ENCODE measurements around the gene ABCC1.
A peak's percentile ranks its signal among the peaks of the same experiment; 100 is the strongest.

Gene ABCC1

GRCh38 chr16:16141784-16142396, 192.5 kb downstream of the ABCC1 start:
- no peak for TF ChIP-seq CTCF (IDR thresholded peaks at IDR 0.05; ENCODE audit: low read depth, low read length, missing control alignments)
- no peak overlapping the region for H3K4me3 ChIP-seq (replicated peaks; ENCODE audit: low read depth, low read length)
- DNase-seq (ENCODE audit: extremely low read depth, low read depth) = no peak

GRCh38 chr16:16143038-16143763, 193.8 kb downstream of the ABCC1 start:
- TF ChIP-seq CTCF (IDR thresholded peaks at IDR 0.05; ENCODE audit: low read depth, low read length, missing control alignments) = peak; percentile 42
- H3K4me3 ChIP-seq (replicated peaks; ENCODE audit: low read depth, low read length) = no peak overlapping the region
- no peak for DNase-seq (ENCODE audit: extremely low read depth, low read depth)

GRCh38 chr16:16143931-16144330, 194.5 kb downstream of the ABCC1 start:
- no peak for TF ChIP-seq CTCF (IDR thresholded peaks at IDR 0.05; ENCODE audit: low read depth, low read length, missing control alignments)
- DNase-seq (ENCODE audit: extremely low read depth, low read depth) = no peak
- no peak overlapping the region for H3K4me3 ChIP-seq (replicated peaks; ENCODE audit: low read depth, low read length)

- no peak for TF ChIP-seq CTCF (IDR thresholded peaks at IDR 0.05; ENCODE audit: low read depth, low read length, missing control alignments)
- DNase-seq (ENCODE audit: extremely low read depth, low read depth) = no peak
- H3K4me3 ChIP-seq (replicated peaks; ENCODE audit: low read depth, low read length) = no peak overlapping the region
These were observed 195.0 kb downstream of the ABCC1 start for GRCh38 chr16:16144416-16144815.

GRCh38 chr16:16145286-16145685, 195.9 kb downstream of the ABCC1 start:
- DNase-seq (ENCODE audit: extremely low read depth, low read depth) = no peak
- TF ChIP-seq CTCF (IDR thresholded peaks at IDR 0.05; ENCODE audit: low read depth, low read length, missing control alignments) = no peak
- no peak overlapping the region for H3K4me3 ChIP-seq (replicated peaks; ENCODE audit: low read depth, low read length)

- TF ChIP-seq CTCF (IDR thresholded peaks at IDR 0.05; ENCODE audit: low read depth, low read length, missing control alignments) = no peak
- DNase-seq (ENCODE audit: extremely low read depth, low read depth) = no peak
- H3K4me3 ChIP-seq (replicated peaks; ENCODE audit: low read depth, low read length) = no peak overlapping the region
These were observed 197.2 kb downstream of the ABCC1 start for GRCh38 chr16:16146380-16147315.
